HS-27A (cell line): Measurements from ENCODE around the gene PRL.
A peak's percentile ranks its signal among the peaks of the same experiment; 100 is the strongest.

ENCODE experiments used
- DNase-seq: peaks from one replicate; pipeline ENCODE4 v3.0.0-alpha.2; 2012; ENCODE audit warnings: low read depth, missing footprints

Gene PRL

DNA sequence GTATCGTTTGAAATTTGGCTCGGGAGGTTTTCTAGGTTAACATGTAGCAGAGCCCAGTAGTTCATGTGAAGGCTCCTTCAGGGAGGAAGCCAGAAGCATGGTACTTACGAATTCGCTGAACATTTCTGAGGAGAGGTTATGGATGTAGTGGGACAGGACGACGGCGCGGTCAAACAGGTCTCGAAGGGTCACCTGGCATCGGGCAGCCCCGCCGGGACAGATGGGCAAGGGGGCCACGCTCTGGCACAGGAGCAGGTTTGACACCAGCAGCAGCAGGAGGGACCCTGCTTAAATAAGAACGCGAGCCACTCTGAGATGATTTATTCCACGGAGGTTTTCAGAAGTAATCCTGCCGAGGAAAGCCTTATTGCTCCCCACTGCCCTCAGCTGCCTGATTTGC lies 2.5 kb downstream of the PRL start:
- DNase-seq = no peak

DNA sequence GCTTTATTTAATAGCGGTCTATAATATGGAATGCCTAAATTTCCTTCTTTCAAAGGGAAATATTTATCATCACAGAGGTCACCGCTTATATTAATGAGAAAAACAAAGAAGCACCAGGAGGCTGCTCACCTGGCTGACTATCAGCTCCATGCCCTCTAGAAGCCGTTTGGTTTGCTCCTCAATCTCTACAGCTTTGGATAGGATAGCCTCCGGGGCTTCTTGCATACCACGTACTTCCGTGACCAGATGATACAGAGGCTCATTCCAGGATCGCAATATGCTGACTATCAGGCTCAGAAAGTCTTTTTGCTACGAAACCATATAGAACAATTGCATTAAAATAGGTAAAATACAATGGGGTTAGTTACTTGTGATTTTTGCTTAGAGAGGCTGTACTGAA lies 6.8 kb downstream of the PRL start:
- no peak for DNase-seq

DNA sequence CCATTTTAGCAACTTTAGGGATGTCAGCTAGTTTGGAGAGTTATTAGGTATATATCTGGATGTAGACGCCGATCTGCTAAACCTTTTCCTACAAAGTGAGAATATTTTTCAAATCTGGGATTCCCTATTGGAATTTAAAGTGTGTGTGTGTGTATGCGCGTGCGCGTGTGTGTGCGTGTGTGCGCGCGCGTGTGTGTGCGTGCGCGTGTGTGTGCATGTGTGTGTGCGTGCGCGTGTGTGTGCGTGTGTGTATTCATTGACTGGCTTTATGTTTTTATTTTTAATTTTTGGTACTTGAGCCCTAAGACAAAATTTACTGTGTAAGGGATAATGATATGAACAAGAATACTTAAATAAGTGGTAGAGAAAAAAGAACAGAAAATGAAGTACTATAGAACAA lies 8.1 kb downstream of the PRL start:
- DNase-seq = no peak

DNA sequence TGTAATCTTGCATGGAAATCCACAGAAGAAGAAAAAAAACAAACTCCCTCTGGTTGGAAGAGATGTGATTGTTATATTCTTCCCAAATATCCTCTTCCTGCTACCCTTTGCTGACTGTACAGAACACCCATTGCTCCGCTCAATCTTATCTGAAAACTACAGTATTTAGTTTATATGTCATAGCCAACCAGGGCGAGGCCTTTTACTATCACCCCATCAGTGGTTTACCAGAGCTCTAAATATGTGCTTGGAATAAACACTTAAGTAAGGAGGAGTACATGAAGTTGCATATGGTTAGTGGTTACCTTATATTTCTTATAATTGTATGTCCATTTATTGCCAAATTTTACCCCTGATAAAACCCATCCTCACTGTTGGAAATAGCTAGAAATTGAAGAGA lies 12.2 kb downstream of the PRL start:
- DNase-seq = no peak

DNA sequence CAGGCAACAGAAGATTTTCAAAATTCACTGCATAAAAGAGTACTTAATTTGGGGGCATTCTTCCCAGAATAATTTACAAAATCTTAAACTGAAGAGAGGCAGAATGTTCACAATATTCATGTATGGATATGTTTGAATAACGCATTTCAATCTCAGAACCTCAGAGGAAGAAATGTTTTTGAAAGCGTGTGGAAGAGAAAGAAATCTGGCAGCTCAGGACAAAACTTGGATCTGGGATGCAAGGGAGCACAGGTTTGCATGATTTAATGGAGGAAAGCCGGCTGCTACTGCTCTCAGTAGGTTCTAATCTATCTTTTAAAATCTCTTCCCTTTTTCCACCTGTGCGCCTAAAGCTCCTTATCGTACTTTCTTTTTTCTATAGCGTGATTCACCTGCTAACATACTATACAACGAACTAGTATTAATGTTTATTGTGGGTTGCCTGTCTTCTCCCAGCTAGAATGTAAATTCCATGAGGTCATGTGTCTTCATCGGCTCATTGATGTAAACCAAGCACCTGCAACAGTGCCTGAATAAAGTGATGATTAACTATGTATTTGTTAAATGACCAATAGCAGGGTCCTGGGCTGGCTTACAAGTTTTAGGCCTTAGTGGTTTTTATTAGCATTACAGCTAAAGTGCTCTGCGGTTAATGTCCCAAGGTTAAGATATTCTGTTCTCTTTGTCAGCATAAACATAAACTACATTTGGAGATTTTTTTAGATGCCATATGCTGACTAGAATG lies 15.3 kb downstream of the PRL start:
- no peak for DNase-seq

DNA sequence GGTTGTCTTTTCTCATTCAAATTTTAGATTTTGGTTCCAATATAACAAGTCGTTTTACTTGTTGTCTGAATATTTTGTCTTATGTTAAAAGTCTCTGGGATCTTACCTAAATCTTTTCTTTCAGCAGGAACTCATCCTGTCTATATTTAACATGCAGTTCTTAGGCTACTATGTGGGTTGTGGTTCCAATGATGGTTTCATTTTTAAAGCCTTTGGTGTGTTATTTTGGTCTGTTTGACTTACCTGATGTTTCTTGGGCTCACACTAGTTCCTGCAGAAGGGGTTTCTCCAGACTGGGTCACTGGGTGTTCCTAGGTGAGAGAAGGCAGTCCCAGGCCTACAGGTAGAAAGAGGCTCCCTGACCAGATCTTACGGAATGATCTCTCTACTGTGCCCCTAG lies 17.4 kb downstream of the PRL start:
- DNase-seq = no peak

DNA sequence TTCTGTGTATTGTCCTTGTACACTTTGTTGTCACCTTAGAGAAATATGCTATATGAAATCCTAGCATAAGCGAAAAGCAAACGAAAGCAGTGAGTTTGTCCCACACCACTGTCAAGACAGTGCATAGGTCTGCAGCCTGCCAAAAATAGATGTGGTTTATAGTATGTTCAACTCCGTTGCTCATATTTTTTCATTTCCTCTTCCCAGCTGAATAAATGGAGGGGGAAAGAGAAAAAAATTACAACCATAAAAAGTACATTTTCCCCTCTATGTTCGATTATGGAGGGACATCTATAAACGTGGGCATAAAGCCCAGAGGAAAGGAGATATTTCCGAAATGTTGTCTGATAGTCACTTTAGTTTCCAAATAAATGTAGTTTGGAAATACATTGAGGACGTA lies 25.8 kb downstream of the PRL start:
- no peak for DNase-seq

DNA sequence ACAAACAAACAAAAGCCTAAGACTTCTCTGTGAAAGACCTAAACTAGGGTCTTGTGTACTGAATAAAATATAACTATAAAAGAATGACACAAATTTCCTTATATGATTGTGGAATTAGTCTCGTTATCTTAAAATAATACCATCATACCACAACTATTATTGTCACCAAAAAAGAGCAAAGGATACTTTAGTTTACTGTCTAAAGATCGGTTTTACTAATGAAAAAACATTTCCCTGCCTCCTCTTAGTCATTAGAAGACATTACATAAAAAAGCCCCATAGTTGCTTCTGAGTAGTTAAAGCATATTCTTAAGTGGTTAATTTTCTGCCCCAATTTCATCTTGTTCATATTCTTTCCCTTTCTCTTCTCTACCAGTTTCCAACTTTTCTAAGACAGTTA lies 33.1 kb downstream of the PRL start:
- no peak for DNase-seq

DNA sequence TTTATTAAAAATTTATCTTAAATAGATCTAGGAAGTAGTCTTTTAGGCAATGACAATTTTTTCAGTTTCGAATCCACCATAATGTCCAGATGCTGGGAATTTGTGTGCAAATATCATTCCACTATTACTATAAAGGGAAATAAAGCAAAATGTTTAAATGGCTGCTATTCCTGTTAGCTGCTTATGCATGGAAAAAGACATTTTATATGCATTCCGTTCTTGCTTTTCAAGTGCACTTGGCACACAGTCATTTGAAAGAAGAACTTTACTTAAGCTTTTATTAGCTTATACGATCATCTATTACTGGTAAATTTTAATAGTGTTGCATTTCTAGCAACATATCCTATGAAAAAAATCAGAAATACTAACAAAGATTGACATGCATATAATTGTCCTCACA lies 42.0 kb downstream of the PRL start:
- no peak for DNase-seq

DNA sequence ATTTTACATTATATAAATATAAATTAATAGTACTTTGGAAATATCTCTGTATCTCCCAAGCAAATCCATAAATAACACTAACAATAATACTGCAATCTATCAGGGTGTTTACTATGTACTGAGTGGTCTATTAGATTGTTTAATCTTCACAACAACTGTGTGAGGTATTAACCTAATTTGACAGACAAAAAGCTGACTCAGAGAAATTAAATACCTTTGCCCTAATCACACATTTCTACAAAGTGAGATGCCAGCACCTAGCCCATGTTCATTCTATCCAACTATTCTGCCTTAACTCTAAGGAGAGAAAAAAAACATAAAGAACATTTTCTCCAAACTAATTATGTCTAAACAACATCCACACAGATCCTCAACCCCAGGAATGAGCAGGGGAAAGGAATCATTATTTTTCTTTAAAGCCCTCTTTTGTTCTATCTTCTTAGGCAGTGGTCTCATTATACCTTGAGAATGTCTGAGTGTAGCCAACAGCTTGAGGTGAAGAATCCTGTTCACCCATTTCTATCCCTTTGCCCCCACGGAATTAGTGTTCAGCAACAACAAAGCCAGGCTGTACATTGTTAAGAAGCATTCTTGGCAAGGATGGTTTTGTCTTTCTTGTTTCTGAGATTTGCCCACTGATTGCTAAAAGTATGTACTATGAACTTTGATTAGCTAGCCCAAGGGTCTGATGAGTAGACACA lies 42.7 kb downstream of the PRL start:
- no peak for DNase-seq

DNA sequence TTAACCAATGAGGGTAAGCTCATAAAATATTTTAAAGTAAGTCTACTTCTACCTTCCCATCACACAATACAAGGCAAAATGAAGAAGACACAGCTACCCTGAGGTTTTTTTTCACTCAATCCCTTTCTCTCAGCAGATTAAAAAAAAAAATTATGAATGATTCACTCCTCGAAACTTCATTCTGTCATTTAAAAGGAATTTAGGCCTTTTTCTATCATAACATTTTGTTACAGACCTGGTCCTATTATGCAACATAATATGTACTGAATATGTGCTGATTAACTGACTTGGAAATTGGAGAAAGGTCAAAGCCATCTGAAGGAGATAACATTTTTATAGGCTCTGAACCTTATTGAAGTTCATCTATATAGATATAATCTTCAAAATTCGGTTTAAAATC lies 45.5 kb downstream of the PRL start:
- peak; percentile 55 for DNase-seq

DNA sequence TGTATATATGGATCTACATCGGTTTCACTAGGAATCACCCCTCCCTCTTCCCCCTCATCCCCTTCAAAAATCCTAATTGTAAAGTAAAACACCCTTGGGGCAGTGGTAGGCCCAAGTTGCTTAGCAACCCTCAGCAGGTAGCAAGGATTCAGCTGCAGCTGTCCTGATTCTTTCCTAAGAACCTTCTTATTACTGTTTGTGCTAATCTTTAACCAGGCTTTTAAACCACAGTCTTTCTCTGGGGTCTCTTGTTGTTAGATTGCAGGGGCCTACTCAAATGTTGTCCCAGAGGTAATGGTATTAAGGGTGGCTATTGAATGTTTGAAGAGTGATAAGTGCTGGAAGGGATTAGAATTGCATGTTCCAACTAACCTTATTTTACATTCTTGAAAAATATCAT lies 46.4 kb downstream of the PRL start:
- DNase-seq = no peak

DNA sequence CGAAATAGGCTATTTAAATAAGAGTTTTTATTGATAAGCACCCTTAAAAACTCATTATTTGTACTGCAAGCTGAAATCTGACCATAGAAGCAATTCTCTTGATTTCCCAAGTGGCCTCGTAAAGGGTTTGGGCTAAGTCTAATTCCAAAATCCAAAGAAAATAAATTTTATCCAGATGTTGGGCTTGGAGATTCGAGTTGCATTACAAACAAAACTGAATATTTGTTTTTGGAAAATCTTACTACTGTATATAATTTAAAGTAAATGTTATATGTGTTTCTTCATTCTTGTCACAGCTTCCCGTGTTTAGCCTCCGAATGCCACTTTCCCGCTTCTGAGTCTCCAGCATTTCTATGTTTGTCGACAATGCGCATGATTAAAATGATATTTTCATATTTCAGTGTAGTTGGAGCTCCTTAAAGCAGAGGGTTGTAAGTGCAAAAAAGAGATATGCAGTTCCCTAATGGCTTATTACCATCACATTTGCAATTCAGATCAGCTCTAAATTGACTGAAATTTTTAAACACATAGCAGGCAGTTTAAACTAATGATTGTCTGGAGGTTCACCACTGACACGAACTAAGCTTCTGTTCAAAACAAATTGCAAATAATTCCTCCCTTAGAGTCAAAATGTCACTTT lies 47.0 kb downstream of the PRL start:
- DNase-seq = no peak

DNA sequence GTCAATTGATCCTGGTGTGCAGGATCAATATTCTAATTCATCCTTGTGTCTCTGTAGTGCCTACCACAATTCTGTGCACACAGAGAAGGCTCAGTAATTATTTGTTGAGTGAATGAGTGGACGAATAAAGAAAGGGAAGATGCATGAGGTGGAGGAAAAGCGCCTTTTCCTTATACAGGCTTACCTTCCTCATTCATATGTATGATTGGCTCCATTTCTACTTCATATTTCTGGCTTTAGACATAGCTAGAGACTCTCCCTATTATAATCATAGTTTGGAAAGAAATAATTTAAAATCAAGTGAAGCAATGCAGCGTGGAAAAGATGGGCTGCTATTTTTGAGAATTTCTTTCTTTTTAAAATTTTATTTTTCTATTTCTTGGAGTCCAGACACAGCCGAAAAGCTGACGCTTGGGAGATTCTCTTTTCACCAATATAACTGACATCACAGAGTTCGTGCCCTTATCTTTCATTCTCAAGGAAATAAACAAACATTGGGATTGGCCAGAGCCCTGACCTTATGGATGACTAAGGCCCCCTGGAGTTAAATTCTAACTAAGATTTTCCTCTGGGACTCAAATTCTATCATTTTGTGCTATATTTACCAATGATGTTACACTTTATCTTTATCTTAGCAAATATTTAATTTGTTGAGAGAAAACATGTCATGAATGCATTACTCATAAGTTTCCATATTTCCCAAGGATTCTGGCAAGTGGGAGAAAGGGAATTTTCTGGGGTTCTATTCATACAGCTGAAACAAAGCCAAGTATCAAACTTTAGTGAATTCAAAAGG lies 48.1 kb downstream of the PRL start:
- peak; percentile 60 for DNase-seq

DNA sequence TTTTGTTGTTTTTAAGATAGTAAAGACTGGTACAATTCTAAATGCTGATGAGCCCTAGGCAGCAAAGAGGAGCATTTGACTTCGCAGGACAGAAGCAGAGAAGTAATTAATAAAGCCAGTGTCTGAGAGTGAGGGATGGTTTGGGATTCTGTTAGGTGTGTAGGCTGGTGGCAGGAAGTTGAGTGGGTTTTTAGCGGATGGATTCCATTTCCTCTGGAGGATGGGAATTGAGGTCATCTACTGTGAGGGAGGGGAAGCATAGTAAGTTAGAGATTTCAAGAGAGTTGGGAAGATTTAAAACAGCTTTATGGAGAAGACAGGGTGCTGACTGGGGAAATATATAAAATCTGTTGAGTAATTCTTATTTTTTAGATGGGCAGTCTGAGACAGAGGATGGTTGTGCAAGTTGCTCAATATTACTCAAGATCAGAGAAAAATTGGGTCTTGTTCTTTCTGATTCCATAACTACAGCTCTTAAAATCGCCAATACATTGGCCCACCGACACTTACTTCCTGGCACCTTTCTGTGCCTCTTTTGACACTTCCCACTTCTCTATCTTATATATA lies 48.8 kb downstream of the PRL start:
- DNase-seq = no peak

DNA sequence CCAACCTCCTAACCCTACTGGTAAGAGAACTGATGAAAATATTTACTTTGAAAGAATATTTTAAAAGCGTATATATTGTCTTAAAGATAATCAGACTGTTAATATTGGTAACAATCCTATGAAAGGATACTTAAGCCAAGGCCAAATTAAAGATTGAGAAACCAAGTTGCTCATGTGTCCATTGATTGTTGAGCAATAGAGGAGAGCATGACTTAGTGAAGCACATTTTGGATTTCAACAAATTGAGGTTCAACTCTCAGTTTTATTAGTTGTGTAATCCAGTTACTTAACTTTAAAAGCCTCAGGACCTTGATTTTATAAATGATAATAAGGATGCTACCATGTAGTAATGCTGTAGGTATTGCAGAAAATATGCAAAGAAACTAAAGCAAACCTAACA lies 56.8 kb downstream of the PRL start:
- no peak for DNase-seq

DNA sequence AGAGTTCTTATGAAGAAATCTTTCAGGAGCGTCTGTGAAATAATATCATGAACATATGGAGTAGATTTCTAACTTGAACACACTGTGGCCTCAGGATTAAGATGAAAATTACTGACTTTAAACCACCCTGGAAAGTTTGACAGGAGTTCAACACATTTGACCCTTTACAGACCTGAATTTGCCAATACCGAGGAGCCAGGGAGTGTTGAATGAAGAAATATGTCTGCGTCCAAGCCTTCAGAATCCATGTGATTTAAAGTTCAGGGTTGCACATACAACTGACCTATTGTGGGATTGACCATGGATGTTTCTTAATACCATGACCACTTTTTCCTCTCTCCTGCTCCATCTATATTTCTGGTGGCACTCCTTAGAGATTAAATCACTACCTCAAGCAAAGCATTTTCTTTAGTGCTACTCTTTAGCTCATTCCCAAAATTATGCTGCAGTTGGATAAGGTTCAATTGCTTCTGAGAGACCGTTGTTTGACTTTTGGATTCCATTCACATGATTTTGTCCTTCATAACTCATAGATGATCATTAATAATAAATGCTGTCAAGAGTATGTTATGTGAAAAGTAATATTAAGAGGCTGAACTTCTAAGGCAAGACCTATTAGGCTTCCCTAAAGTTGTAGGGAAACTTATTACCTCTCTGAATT lies 57.4 kb downstream of the PRL start:
- no peak for DNase-seq

DNA sequence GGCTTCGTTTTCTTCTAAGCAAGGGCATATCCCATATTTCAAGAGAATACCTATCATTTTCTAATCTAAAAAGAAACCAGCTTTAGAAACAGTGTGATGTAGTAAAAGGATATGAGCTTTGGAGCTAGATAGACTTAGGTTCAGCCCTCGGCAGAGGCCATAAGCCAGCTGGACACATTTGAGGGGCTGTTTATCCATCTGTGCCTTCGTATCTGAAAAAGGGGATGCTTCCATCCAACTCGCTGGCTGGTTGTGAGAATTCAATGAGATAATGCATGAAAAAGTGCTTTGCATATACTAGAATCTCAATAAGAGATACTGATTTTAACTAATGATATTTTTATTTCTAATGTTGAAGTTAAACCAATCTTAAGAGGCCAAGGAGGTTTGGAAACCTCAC lies 58.0 kb downstream of the PRL start:
- no peak for DNase-seq

DNA sequence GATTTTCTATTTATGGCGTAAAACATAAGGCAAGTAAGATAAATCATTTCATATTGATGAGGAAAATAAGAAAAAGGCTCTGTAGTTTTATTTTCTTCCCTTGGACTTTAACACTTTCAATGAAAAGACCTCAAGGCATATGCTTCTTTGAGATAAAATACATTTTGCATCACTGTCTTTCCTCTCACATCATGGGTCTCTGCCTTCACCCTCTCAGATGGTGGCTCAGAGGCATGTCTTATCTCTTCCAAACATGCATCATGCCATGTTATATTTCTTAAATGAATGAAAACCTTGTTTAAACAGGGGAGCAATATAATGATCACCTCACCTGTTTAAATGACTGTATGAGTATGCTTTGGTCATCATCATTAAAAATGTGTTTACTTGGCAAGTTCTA lies 59.3 kb downstream of the PRL start:
- DNase-seq = no peak
